Hippocampal formation (tissue), 2 donors: ENCODE results near the gene CCDC43.
"Not testable (repeated sequence)": the region's sequence is repeated elsewhere in the genome, so short reads cannot be mapped to it uniquely, and the experiment has no call there.

Source experiments
- DNase-seq, 2 donors: peaks; one replicate each; lab custom pipeline; 2025; lab: John Stamatoyannopoulos, UW

CCDC43 gene

GRCh38 chr17:44672479-44673093 is 17.0 kb downstream of the CCDC43 start:
- no peak for DNase-seq

- no peak for DNase-seq
Observed at GRCh38 chr17:44666006-44666405, 23.6 kb downstream of the CCDC43 start.

DNA sequence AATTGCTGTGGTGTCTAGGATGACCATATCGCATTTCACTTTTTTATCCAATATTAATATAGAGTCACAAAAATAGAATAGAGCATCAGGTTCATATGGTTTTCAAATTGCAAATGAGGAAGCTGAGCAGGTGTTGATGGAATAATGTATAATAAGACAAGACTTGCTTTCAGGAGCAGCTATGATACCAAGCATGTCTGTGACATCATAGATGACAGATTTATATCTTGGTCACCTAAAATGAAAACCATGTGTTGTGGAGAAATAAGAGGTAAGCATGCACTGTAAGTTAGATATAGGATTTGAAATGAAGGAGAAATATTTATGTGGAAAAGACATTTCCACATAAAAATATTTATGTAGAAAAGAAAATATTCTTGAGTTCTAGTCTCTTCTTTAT is 24.7 kb downstream of the CCDC43 start:
- DNase-seq = no peak

GRCh38 chr17:44663095-44663494 is 26.5 kb downstream of the CCDC43 start:
- no peak for DNase-seq

DNA sequence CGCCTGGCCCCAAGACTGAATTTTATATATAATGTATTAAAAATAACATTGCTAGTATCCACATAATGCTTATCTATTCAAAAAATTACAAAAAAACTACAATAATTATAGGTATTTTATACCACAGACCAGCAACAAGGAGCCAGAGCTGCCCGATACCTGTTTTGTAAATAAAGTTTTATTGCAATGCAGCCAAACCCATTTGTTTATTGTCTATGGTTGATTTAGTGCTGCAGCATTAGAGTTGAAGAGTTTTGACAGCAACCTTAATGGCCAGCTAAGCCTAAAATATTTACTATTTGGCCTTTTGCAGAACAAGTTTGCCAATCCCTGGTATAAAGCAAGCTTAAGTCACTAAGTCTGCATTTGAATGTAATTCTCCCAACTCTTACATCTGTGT is 27.7 kb downstream of the CCDC43 start:
- DNase-seq = no peak

DNA sequence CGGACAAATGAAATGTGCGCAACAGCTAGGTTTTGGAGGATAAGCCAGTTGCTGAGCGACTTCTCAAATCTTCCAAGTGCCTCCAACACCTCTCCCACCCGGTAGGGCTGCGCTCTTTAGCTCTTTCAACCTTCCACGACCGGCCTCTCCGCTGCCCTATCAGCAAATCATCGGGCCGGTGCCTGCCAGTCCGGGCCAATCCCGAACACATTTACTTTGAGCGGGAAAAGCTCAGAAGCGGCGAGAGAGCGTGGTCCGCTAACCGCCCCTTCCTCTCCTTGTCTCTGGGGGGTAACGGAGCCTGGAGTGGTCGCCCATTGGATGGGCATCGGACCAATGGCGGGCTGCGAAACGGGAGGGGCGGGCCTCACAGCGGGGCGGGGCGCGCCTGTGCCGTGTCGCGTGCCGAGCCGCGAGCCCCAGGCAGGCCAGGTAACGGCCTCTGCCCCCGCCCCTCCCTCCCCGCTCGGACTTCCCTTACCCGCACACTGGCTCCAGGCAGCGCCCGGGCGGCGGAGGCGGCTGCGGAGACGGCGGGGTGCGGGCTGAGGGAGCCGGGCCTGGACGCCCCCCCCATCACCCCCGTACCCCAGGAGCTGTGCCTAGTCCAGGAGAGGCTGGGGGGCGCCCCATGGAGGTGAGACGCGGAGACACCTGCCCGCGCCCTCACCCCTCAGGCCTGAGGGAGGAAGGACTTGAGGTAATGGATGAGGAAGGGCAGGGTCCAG is 33.4 kb downstream of the CCDC43 start, which contains the start of gene MEIOC:
TSS of gene MEIOC (plus strand) at position 486 of the 728 bp plus-strand sequence. CDS start at position 632, 146 bp downstream.
- DNase-seq = no peak

GRCh38 chr17:44653954-44654353 is 35.6 kb downstream of the CCDC43 start:
- DNase-seq = no peak

DNA sequence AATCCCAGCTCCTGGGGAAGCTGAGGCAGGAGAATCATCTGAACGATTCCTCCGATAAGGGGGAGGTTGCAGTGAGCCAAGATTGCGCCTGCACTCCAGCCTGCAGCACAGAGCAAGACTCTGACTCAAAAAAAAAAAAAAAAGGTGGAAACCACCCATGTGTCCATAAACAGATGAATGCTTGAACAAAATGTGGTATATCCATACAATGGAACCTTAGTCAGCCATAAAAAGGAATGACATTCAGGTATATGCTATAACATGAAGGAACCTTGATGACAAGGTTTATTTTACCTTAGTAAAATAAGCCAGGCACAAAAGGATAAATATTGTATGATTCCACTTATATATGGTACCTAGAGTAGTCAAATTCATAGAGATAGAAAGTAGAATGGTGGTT is 36.2 kb downstream of the CCDC43 start:
- no peak for DNase-seq

- DNase-seq = no peak
Observed at GRCh38 chr17:44652727-44653126, 36.8 kb downstream of the CCDC43 start.

DNA sequence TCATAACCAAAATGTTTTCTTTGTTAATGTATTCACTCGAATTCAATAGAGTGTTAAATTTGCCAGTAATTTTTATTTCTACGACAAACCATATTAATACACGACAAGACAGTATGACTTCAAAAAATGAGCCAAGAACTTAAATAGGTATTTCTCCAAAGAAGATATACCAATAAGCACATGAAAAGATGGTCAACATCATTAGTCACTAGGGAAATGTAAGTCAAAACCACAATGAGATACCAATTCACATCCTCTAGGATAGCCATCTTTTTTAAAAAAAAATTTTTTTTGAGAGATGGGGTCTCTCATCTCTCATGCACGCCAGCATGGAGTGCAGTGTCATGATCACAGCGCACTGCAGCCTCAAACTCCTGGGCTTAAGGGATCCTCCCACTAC is 38.3 kb downstream of the CCDC43 start:
- DNase-seq = no peak

DNA sequence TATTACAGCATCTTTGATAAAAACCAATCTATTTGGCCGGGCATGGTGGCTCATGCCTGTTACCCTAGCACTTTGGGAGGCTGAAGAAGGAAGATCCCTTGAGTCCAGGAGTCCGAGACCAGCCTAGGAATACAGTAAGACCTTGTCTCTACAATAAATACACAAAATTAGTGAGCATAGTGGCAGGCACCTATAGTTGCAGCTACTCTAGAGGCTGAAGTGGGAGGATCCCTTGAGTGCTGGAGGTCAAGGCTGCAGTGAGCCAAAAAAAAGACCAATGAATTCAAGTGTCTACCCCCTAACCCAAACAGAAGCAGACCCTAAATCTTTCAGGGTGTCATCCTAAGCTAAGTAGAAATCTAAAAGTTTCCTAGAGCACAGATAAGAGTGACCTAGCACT is 40.6 kb downstream of the CCDC43 start:
- DNase-seq = no peak

- no peak for DNase-seq
Observed at GRCh38 chr17:44647736-44648135, 41.8 kb downstream of the CCDC43 start.

DNA sequence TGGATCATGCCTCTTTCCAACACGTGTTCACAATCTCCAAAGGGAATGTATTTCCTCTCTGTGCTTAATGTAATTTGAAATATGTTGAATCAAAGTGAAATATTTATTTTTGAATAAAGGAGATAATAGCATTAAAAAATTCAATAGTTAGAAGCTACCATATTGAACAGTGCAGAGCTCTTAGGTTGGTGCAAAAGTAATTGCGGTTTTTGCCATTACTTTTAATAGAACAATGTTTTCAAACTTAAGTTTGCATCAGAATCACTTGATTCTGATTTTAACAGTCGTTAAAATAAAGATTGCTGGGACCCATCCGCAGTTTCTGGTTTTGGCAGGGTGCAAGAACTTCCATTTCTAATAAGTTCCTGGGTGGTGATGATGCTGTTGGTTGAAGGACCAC is 43.3 kb downstream of the CCDC43 start:
- no peak for DNase-seq

- DNase-seq = no peak
Observed at GRCh38 chr17:44645341-44645740, 44.2 kb downstream of the CCDC43 start.

DNA sequence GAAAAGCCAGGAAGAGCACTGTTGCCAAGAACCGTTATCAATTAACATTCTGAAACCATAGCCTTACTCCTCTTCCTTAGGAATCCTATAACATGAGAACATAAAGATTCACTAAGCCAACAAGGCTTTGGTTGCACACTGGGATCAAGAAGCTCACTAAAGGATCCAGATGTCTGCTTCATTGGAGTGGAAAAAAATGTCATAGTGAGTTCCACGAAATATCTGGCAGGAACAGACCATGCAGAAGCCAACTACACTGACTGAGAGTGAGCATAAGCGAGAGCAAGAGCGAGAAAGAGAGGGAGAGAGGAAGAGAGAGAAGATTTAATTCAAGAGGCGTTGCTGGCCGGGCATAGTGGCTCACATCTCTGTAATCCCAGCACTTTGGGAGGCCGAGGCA is 46.7 kb downstream of the CCDC43 start:
- DNase-seq = no peak

DNA sequence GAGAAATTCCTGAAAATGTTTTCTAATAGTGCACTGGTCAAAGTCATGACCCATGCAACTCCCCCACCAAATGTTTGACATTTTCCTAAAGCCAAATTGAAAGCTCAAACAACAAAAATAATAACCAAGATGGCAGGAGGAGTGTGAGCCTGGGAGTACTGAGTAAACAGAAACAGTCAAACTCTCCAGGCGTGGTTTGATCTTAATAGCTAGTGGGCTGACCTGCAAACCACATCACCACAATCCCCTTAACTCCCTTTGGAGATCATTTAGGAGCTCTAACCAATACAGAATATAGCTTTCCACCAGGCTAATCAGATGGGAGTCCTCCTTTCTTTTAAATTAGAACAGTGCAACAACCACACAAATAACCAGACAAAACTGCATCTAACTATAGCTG is 52.5 kb downstream of the CCDC43 start:
- no peak for DNase-seq

DNA sequence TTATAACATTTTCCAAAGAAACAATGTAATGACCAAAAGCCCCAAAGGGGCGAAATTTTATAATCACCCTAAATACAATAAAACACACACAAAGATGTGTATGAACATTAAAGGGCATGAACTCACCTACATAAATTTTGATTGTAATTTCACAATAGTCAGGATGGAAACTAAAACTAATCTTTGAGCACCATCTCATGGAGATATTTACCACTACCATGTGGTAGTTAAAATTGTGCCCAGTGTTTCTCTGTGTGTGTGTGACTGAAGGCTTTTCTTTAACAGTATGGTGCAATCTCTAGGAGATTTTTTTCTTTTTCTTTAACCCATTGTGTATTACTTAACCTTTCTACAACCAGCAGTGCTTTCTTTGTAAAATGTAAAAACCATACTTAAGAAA is 53.0 kb downstream of the CCDC43 start:
- DNase-seq = peak in 1 of 2 donors; percentile 14

DNA sequence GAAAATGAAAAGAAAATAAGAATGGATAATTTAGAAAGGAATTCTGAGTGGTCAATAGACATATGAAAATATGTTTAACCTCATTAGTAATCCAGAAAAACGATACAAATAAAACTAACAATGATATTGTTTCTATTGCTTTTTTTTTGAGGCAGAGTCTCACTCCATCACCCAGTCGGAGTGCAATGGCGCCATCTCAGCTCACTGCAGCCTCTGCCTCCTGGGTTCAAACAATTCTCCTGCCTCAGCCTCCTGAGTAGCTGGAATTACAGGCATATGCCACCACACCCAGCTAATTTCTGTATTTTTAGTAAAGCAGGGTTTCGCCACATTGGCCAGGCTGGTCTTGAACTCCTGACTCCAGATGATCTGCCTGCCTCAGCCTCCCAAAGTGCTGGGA is 55.2 kb downstream of the CCDC43 start:
- not testable (repeated sequence) for DNase-seq

GRCh38 chr17:44633998-44634397 is 55.6 kb downstream of the CCDC43 start:
- no peak for DNase-seq

DNA sequence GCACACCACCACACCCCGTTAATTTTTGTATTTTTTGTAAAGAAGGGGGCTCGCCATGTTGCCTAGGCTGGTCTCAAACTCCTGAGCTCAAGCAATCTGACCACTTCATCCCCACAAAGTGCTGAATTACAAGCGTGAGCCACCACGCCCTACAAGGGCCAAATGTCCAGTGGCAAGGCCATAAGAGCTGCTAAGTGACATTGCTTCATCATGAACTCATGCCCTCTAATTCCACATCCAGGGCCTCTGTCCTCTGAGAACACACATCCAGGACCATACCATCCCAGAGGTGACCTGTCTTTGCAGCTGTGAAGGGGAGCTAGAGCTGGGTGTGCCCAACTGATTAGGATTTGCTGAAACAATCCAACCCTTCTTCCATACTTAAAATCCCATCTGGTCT is 58.9 kb downstream of the CCDC43 start:
- no peak for DNase-seq

DNA sequence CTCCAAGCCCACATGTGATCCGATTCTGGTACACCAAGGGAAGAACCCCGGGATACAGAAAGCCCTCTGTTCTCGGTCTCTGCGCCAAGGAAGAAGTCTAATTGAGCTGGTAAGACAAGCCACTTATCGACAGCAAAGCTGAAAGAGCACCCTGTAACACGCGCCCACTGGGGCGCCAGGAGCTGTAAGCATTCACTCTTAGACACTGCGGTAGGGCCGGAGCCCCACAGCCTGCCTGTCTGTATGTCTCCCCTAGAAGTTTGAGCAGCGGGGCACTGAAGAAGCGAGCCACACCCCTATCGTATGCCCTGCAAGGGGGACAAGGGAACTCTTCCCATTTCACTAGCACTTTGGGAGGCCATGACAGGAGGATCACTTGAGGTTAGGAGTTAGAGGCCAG is 60.3 kb downstream of the CCDC43 start:
- no peak for DNase-seq

- DNase-seq = peak in 1 of 2 donors; percentile 9
Observed at GRCh38 chr17:44628243-44629188, 61.1 kb downstream of the CCDC43 start.
